NCI-H128 (cell line): Measurements from ENCODE around the gene DYRK1A.

Experiments used
- DNase-seq: peaks from one replicate; lab custom pipeline; 2025; ENCODE audit not compliant: unreplicated experiment; lab: John Stamatoyannopoulos, UW

DYRK1A gene

DNA sequence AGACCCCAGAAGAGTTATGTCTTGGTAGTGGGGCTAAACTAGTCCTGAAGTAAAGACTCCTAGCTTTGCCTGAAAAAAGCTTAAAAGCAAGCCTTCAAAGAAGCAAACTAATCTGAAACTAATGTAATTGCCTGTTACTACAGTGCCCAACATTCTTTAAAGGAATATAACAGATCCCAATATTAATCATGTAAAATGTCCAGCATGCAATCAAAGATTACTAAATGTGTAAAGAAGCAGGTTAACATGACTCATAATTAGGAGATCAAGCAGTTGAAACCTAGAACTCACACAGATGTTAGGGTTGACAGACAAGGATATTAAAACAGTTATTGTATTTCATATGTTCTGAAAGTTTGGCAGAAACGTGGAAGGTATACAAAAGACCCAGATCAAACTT lies 17.8 kb downstream of the DYRK1A start:
- no peak for DNase-seq

DNA sequence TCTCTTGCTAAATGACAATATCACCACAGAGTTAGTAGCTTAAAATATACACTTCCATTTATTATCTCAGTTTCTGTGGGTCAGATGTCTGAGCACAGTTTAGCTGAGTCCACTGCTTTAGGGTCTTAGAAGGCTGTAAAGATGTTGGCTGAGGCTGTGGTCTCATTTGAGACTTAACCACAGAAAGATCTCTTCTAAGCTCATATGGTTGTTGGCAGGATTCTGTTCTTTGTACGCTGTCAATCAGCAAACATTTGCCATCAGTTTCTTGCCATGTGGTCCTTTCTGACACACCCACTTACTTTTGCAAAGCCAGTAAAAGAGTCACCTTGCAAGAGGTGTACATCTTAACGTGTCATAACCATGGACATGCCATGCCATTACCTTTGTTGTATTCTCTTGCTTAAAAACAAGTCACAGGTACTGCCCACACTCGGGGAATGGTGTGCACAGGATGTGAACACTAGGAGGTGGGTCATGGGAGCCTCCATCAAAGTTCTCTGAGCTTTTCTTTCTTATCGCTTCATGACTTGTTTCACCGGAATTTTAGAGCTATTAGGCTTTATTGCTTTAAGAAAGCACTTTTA lies 18.7 kb downstream of the DYRK1A start:
- DNase-seq = no peak

DNA sequence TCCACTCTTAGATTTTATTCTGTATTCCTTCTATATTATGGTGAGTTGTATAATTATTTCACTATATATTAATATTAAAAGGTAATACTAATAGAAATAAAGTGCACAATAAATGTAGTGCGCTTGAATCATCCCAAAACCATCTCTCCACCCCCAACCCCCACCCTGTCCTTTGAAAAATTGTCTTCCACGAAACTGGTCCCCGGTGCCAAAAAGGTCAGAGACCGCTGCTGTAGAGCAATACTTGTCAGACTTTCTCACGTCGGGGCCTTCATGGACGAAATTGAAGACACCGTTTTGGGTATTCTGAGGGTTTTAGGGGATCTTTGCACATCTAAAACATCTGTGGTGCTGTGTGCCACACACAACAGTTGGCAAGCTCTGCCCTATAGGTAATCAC lies 19.6 kb downstream of the DYRK1A start:
- DNase-seq = no peak

DNA sequence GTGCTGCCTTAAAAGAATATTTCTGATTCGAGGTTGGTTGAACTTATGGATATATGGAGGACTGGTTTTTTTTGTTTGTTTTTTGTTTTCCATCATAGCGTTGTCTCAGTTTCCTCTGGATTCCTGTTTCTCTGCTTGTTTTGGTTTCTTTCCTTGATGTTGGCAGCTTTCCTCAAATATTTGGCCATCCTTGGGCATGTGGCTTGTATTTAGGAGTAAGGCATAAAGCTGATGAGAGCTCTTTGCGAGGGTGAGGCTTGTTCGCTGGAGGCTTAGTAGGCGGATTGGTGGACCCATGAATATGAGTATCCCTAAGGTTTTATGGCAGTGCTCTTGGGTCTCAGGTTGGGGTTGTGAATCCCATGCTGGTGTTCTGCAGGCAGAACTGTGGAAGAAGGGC lies 22.9 kb downstream of the DYRK1A start:
- DNase-seq = no peak

DNA sequence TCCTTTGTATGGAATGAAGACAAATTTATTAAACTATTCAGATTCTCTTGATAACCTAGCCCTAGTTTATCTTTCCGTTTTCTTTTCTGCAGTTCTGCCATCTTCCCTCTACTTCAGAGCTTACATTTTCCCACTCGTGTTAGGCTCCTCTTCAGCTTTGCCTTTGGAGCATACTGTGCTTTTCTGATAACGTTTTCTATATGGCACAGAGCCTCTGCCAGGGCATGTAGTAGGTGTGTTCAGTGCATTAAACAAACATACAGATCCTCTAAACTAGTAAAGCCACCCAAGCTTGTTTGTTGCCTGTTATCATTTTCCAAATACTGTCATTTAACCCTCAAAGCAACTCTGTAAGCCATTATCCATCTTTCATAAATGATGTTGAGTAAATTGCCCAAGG lies 25.1 kb downstream of the DYRK1A start:
- no peak for DNase-seq

DNA sequence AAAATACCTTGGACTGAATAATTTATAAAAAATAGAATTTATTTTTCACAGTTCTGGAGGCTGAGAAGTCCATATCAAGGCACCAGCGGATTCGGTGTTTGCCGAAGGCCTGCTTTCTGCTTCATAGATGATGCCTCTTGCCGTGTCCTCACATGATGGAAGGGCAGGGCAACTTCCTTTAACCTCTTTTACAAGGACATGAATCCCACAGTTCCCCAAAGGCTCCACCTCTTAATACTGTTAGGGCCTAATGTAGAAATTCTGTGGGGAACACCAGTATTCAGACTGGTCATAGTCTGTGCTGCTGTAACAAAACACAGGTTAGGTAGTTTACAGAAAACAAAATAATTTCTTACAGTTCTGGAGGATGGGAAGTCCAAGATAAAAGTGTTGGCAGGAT lies 25.9 kb downstream of the DYRK1A start:
- no peak for DNase-seq

DNA sequence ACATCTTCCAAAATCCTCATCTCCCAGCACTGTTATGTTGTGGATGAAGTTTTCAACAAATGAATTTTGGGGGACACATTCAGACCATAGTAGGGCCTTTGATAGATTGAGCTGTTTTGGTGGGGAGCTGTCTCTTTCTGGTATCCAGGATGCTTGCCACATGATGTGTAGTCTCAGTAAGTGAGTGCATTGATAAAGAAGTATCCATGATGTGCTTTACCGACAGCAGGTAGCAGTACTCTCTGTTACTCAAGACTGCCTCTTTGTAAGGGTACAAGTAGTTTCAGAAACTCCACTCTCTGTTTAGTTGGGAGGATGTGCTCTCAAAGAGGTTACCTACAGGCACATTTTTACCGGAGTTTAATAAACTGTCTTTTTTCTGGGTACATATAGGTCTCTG lies 26.5 kb downstream of the DYRK1A start:
- DNase-seq = no peak

DNA sequence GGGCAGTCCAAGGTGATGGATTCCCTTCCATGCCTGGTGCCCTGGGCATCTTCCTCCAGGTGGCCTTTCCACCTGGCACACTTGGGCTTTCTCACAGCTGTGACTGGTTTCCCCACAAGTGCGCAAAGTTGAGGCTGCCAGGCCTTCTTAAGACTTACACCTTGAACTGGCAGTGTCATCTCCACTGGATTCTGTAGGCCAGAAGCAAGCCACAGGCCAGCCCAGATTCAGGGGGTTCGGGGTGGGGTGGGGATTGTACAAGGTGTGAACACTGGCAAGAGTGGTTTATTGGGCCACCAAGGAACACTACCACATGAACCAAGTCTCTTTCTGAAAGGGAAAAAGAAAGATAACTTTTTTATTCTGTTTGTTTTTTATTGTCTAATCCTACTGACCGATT lies 27.2 kb downstream of the DYRK1A start:
- DNase-seq = no peak

DNA sequence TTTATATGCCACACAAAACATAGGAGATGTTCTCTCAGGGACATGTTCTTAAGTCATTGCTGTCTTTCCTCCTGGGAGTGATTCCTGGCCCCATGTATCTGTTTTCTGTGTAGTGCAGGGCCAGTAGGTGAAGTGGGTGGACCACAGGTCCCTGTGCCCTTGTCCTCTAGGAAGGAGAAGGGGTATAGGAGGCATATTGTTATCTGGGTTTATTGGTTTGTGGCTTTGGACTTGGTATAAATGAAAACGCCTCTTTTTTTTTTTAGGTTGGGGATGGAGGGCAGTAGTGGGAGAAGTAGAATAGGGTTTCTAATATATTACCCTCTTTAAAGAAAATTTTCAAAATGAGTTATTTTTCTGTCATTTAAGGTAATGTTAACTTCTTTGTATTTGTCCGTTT lies 29.4 kb downstream of the DYRK1A start:
- DNase-seq = no peak

DNA sequence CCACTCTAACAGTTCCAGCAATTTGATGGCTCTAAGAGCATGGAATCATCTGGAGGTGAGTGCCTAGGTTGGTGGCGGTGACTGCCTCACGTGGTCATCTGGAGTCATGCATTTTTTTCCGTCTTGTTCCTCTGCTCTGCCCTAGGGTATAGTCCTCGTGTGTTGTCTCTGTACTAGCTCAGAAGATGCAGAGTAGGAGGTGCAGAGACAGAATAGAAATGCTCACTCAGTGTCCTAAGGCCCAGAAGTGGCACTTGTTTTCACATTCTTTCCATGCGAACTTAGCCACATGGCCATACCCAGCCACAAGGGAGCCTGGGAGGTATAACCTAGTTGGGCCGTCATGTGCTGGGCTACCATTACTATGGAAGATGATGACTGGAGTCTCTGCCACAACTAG lies 30.3 kb downstream of the DYRK1A start:
- no peak for DNase-seq

DNA sequence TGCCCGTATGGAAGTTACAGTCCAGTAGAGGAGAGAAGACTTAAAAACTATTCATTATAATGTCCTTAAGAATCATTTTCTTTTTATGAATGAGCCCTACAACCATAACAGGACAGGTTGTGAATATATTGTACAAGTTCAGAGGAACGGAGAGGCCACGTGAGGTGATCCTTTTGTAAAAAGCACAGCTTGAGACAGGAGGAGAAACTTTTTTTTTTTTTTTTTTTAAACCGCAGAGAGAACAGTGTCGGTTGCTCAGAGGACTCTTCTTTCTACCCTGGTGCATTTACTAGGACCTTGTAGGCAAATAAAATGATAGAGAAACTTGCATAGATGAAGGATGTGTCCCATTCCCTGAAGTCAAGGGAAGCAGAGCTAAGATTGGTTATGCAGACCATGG lies 32.1 kb downstream of the DYRK1A start:
- no peak for DNase-seq

DNA sequence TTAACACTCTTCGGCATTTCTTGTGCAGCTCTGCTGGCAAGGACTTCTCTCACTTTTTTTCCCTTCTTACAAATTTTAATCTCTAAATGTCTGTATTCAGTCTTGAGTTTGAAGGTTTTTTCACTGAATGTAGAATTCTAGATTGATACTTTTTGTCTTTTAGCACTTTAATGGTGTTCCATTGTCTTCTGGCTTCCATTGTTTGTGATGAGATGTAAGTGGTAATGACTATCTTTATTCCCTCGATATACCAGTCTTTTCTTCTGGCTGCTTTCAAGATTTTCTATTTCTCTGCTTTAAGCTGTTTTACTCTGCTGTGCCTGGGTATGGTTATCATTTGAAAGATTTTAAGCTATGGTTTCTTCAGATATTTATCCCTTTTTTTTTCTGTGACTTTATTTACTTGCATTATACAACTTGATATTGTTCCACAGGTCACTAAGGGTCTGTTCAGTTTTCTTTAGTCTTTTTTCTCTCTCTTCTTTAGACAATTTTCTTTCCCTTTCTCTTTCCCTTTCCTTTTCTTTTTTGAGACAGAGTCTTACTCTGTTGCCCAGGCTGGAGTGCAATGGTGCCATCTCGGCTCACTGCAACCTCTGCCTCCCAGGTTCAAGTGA lies 35.8 kb downstream of the DYRK1A start:
- no peak for DNase-seq

DNA sequence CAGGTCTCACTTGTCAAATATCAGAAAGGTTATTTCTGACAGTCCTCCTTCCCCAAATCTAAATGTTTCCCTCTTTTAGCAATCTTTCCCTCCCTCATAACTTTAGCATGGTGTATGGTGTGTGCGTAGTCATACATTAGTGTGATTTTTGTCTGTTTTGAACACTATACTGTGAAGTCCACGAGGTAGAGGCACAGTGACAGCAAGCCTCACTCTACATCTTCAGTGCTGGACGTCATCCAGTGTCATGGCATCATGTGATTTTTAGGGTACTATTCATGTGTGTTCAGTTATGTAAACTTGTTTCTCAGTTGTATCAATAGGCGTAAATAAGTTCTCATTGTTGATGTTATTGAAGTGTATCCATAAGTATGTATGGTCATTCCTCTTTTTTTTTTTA lies 39.1 kb downstream of the DYRK1A start:
- no peak for DNase-seq

DNA sequence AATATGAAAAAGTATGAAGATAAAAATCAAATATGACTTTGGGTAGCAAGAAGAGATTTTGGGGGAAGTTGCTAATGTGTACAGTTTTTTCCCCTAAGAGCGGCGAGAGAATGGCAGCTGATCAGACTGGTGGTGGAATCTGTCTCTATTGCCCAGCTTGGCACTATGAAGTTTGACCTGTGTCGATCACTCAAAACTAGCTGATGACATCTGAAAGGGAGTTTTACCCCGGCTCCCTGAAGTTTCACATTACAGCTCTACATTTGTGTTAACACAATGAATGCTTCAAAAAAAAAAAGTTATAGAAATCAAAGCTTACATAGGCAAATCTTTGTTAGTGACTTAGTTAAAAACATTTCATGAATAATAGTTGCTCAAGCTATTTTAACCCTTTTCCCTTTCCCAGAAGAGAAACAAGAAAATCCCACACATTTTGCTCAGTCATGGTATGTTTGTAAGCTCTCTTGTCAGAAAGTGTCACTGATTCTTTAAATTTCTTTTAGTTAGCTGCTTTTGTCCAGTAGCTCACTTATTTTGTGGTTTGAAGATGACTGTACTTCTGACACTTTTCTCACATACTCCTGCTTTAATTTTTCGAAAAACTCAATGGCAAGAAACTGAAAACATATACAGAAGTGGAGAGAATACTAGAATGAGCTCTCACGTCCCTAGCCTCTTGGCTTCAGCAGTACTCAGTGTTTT lies 41.3 kb downstream of the DYRK1A start:
- DNase-seq = no peak

DNA sequence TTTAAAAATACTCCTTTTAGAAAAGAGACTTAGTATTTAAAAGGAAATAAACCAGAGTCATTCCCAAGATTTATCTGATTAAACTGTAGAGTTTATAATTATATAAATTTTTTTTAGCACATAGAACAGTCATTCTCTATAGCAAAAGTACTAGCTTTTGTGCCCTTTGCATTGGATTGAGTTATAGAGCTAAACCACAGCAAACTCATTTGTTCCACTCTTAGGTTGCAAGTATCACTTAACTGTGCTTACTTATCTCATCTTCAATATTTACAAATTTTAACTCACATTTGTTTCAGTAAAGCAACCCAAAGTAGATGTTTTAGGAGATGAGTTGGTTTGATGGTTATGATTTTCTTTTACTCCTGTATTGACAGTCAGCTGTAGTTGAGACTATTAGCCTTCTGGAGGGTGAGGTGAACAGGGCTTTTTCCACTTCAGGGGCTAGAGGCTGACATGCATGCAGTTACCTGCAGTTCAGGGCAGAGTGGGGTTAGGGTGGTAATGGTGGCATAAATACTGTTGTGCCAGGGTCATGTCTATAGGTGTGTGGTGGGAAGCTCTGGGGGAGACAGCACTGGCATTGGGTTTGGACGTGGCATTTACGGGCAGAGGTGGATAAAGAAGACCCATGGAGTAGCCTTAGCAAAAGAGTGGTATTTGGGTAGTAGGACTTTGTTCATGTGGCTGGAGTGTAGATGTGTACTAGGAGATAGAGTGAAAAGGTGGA lies 42.1 kb downstream of the DYRK1A start:
- DNase-seq = no peak

DNA sequence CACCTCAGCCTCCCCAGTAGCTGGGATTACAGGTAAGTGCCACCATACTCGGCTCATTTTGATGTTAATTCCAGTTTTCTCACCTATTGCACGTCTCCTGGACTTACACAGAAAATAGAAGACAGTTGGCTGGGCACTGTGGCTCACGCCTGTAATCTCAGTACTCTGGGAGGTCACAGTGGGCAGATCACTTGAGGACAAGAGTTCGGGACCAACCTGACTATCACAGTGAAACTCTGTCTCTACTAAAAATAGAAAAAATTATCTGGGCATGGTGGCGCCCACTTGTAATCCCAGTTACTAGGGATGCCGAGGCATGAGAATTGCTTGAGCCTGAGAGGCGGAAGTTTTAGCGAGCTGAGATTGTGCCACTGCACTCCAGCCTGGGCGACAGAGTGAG lies 44.1 kb downstream of the DYRK1A start:
- no peak for DNase-seq

DNA sequence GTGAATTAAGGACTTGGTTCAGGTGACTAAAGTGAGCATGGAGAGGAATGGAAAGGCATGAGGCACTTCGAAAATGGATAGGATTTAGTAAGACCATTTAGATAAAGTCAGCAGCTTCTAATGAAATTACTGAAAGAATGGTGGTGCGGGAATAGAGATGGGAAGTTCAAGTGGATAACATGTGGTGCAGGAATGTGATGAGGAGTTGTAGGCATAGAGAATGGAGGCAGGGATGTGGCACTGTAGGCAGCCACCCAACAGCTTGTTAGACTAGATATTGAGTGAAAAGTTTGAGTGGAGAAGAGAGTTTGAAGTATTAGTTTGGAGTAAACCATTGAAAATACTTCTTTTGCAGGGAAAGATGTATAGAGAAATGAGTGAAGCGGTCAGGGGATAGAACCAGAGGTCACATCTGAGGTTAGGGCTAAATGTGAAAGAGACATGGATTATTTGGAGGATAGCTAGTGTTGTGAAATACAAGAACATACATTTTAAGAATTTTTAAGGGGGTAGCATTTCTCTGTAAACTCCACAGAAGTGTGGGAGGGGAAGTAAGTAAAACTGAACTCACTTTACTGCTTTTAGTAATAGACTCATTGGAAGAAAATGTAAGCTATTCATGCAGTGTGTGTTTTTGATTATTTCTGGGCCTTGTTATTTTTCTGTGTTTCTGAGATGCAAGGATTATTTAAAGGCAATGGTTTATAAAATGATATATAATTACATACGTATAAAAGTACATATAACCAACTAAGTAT lies 46.2 kb downstream of the DYRK1A start:
- no peak for DNase-seq

DNA sequence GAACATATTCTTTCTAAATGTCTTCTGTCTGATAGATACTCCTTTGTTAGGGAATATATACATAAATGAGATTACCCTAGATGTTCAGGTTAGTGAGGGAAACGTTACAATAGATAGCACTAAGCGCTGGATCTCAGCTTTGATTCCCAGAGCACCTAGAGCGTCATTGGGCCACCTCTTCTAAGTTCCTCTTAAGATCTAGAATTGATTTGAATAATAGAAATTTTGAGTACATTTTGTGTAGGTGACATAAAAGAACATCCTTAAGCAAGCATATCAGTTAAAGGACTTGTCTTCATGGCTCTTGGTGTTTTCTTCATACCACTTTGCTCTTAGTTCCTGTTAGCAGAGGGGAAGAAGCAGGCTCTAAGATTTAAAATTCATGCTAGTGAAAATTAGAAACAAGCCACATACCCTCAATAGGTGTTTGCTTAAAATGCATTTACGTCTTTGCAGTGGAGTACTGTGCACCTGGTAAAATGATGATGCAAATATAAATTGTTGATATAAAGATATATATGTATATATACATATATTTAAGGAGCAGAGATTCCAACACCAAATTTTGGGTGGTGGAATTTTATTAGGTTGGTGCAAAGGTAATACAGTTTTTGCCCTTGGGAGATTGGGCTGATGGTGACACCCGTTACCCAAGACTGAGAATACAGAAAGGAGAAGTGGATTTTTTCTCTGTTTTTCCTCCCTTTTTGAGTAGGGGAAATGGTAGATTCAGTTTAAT lies 47.1 kb downstream of the DYRK1A start:
- no peak for DNase-seq

DNA sequence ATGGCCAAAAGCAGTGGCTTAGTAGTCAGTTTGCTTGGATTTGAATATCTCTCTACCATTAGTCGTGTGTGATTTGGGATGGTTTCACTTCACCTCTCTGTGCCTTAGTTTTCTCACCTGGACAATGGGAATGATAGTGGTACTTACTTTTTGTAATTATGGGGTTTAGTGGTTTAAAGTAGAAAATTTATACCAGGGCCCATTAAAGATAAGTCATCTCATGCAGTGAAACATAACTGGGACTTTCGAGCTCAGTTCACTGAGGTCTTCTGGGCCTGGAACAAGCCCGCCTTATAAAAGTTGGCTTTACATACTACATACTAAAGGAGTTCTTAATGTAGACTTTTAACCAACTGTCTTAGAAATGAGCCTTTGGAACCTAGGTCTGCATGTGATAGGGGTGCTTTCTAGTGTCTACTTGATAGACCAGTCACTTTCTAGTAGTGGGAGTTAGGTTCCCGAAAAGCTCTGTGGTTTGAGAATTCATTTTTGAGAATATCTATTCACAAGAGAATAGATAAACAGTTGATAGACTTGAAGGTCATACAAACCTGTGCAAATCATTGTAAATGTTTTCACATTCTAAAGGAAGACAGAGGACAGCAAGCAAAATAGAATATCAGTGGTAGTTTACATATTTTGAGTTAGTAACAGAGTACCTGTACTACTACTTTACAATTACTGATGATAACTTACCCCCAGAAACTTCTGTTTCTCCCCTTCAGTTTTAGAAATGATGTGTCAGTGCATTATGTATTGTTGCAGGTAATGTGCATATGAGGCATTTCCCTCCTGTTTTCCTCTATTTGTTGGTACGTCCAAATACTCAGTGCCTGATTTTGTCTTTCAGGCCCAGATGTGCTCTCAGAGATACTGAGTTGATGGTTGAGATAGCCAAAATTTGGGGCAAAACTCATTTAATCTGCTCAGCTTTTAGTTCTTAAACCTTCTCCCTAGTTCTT lies 48.0 kb downstream of the DYRK1A start:
- DNase-seq = no peak

DNA sequence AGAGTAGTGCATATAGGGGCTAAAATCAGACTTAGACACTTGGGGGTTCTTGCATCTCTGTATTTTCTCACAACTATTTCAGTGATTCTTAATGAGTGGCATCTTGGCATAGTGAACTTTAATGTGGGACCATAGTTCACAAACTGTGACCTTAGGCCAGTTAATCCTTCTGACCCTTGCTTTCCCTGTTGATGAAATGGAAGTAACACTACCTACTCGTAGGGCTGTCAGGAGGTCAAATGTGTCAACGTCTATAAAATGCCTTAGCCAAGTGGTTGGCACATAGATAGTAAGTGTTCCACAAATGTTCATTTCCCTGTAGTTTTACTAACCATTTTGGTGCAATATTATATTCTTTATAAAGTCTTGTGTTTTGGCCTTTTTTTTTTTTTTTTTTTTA lies 49.4 kb downstream of the DYRK1A start:
- no peak for DNase-seq
